Mammary epithelial cell (primary cell): ENCODE data around the gene UGGT2.

Source experiments
- EZH2 ChIP-seq: IDR thresholded peaks from 2 replicates; pipeline ENCODE4 v1.6.1; 2012; ENCODE audit warnings: low read length, inconsistent platforms, borderline replicate concordance
- TF ChIP-seq, protein P1 (sequence below), 2 donors: IDR thresholded peaks in 1 of 2; conservative IDR thresholded peaks in 1 of 2; 2 replicates each; pipeline ENCODE4 v1.5.1; 2011 to 2012; ENCODE audit warnings: inconsistent platforms in 2 of 2, low read length in 2 of 2, mild to moderate bottlenecking in 2 of 2, control low read depth in 1 of 2, low read depth in 1 of 2; ENCODE audit not compliant: insufficient read depth in 1 of 2; ENCODE audit errors: extremely low read depth in 1 of 2

DNA sequence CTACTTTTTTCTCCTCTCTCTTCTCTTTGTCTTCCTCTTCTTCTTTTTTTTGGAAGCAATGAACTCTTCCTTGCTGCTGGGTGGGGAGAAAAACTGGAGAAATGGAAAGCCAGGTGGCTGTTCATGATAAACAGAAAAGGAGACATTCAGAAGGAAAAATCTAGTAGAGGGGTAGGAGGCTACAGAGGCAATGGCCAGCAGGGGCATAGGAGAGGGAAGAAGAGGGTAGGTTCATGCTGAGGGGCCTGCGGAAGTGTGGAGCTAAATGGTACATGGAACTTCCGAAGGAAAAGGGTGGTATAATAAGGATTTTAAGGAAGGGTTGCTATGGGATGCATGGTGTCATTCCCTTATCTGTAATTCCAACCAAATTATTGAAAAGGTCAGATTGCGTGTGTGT, 19.2 kb upstream of the UGGT2 start:
- TF ChIP-seq, protein P1, sequence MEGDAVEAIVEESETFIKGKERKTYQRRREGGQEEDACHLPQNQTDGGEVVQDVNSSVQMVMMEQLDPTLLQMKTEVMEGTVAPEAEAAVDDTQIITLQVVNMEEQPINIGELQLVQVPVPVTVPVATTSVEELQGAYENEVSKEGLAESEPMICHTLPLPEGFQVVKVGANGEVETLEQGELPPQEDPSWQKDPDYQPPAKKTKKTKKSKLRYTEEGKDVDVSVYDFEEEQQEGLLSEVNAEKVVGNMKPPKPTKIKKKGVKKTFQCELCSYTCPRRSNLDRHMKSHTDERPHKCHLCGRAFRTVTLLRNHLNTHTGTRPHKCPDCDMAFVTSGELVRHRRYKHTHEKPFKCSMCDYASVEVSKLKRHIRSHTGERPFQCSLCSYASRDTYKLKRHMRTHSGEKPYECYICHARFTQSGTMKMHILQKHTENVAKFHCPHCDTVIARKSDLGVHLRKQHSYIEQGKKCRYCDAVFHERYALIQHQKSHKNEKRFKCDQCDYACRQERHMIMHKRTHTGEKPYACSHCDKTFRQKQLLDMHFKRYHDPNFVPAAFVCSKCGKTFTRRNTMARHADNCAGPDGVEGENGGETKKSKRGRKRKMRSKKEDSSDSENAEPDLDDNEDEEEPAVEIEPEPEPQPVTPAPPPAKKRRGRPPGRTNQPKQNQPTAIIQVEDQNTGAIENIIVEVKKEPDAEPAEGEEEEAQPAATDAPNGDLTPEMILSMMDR (conservative IDR thresholded peaks at IDR 0.05 in 1 of 2, IDR thresholded peaks at IDR 0.05 in 1 of 2; ENCODE audit: extremely low read depth in 1 of 2, insufficient read depth in 1 of 2, low read depth in 1 of 2, low read length in 2 of 2), result no peak
- TF ChIP-seq EZH2, result no peak
